GM18867 (cell line): ENCODE results near the gene KRTAP5-3.

Experiments
- ATAC-seq: cut with Tn5 transposase; IDR thresholded peaks from one replicate; pipeline ENCODE4 v1.9.1; 2021; ENCODE audit warnings: mild to moderate bottlenecking, moderate library complexity; ENCODE audit not compliant: unreplicated experiment

The KRTAP5-3 gene

GRCh38 chr11:1643146-1643690, 35.0 kb upstream of the KRTAP5-3 start:
- no peak for ATAC-seq

- no peak for ATAC-seq
Observed at GRCh38 chr11:1642288-1643145, 34.3 kb upstream of the KRTAP5-3 start.

DNA sequence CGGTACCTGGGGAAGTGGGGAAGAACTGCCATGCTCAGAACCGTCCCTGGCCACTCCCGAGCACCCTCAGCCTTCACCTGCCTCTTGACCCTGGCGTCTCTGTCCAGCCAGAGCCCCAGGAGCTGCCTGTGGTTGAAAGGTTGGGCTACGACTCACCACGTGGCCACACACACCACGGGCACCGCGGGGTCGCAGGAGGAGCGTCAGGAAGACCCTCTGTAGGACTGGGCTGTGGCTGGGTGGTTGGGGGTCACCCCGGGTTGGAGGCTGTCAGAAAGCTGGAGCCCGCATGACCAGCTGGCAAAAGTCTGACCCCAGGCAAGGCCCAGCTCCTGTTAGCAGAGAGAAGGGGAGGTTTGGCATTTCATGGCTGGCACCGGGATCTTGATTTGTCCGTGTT, 32.8 kb upstream of the KRTAP5-3 start:
- ATAC-seq: no peak

DNA sequence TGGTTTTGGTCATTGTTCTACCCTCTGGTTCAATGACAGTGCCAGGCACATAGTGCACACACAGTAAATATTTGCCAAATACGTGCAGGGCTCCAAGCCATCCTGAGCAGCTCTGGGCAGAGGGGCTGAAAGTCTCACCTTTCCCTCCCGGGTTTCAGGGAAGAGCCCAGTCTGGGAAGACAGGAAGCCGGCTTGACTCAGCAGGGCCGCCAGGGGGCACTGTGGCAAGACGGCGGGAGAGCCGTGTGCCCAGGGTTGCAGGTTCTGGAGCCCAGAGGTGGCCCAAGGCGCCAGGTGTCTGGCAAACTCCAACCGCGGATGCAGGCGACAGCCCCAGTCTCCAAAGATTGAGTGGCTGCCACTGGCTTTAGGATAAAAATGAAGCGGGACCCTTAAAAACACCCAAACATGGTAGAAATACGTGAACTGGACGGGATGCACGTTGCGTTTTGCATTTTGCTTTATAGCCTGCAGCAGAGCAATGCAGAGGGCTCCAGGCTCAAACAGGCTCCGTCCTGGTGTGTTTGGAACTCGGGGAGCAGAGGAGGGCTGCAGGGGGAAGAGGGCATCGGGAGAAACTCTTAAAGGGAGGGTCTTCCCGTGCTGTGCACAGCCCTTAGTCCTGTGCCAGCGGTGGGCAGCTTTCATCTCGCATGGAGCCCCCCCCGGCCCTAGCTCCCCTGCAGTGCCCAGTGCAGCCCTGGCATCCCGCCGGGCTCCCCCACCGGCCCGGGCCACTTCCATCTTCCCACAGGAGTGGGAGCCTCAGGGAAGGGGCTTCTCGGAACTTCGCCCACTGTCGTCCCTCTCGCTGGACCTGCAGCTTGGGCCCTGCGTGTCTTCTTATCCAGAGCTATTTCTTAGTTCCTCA, 32.0 kb upstream of the KRTAP5-3 start:
- ATAC-seq: no peak

GRCh38 chr11:1639666-1640065, 31.4 kb upstream of the KRTAP5-3 start:
- no peak for ATAC-seq

DNA sequence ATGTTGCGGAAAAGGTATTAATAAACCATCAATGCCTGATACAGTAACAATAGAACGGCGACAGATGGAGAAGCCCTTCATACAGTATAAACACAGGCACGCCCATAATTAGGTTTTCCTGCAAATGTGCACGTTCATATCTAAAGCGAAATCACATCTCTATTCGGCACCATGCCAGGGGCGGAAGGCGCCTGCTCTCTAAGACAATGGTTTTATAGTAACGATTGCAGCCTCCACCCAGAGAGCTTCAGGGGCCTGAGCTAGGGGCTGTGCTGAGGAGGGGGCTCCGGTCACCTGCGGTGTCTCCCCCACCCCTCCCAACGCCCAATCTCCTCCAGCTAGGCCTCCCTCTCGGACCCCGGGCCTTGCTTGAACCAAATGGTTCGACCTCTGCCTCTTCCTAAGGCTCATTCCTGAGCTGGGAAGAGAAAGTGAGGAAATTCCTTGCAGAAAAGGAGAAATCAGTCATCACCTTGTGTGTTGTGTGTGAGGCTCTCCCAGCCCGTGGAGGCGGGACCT, 30.9 kb upstream of the KRTAP5-3 start:
- ATAC-seq: no peak

DNA sequence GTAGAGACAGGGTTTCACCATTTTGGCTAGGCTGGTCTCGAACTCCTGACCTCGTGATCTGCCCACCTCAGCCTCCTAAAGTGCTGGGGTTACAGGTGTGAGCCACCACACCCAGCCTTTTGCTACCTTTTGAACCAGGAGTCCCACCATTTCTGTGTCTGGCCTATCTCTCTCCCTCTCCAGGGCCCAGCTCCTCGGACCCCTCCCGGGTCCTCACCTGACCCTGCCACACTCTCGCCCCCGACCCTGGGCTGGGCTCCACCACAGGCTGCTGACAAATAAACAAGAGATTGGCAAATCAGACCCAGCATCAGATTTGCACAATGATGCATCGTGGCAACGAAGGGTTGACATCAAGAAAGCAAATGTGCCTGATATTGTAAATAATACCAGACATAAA, 30.1 kb upstream of the KRTAP5-3 start:
- no peak for ATAC-seq

DNA sequence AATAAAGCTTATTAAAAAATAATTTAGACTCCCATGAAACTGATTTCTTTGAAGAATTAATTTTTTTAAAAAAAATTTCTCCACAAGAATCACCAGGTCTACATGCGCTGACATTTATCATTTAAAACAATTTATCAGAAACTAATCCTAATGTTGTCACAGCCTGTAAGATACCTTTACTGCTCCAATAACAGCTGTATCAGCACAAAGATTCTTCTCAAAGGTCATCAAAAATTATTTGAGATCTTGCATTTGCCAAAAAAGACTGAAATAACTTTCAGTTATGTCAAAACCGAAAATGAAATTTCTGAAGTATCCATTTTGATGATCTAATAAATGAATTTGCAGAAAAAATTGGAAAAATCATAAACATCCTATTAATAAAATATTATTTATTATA, 29.4 kb upstream of the KRTAP5-3 start:
- ATAC-seq: no peak

DNA sequence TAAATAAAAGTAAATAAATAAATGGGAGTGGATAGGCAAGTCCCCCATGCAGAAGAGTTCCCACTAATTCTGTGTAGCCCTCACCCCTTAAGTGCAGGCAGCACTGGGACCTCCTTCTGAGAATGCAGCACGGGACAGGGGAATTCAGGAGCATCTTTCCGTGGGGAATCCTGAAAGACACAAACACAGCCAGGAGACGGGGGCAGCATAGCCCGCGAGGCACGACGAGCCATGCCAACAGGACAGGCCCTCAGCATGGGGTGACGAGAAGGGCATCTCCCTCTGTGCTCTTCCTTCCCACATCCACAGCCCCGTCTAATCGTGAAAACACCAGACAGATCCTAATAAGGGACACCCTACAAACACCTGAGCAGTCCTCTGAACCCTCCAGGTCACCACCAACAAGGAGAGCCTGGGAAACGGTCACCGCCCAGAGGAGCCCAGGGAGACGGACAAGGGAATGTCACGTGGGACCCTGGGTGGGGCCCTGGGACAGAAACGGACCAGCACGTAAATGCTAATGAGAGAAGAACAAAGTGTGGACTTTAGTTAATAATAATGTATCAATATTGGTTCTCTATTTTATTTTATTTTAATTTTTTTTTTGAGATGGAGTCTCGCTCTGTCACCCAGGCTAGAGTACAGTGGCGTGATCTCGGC, 28.2 kb upstream of the KRTAP5-3 start:
- ATAC-seq: no peak

GRCh38 chr11:1633864-1634263, 25.6 kb upstream of the KRTAP5-3 start:
- ATAC-seq: no peak

- no peak for ATAC-seq
Observed at GRCh38 chr11:1632053-1632714, 23.9 kb upstream of the KRTAP5-3 start.

- no peak for ATAC-seq
Observed at GRCh38 chr11:1631066-1631568, 22.9 kb upstream of the KRTAP5-3 start.

DNA sequence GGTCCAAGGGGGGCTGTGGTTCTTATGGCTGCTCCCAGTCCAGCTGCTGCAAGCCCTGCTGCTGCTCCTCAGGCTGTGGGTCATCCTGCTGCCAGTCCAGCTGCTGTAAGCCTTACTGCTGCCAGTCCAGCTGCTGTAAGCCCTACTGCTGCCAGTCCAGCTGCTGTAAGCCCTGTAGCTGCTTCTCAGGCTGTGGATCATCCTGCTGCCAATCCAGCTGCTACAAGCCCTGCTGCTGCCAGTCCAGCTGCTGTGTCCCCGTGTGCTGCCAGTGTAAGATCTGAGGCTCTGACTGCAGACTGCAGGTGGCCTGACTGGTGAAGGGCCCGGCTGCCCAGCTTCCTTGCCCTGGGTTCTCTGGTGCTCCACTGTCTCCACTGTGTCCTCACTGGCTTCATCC, 22.0 kb upstream of the KRTAP5-3 start:
- no peak for ATAC-seq

DNA sequence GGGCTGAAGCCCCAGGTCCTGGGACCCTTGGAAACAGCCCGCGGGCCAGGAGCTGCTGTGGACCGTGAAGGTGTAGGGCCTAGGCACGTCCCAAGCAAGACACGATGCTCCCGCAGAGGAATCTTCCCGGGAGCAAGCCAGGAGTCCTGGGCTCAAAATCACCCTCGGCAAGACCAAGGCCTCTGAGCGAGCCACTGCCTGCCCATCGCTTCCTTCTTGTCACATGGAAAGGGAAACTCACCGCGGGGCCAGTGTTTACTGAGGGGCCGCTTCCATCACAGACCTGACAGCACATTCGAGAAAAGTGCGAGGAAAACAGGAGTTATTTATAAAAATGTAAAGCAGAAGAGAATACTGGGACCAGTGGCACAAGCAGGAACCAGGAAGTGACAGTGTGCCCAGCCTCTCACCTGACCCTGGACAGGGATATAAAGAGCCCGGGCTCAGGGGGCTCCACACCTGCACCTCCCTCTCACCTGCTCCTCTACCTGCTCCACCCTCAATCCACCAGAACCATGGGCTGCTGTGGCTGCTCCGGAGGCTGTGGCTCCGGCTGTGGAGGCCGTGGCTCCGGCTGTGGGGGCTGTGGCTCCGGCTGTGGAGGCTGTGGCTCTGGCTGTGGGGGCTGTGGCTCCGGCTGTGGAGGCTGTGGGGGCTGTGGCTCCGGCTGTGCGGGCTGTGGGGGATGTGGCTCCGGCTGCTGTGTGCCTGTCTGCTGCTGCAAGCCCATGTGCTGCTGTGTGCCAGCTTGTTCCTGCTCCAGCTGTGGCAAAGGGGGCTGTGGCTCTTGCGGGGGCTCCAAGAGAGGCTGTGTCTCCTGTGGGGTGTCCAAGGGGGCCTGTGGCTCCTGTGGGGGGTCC, 21.3 kb upstream of the KRTAP5-3 start, which contains the start of gene KRTAP5-5:
KRTAP5-5 (plus strand) TSS at position 450 of the 860 bp plus-strand sequence; CDS start at position 516, 66 bp downstream.
- no peak for ATAC-seq

DNA sequence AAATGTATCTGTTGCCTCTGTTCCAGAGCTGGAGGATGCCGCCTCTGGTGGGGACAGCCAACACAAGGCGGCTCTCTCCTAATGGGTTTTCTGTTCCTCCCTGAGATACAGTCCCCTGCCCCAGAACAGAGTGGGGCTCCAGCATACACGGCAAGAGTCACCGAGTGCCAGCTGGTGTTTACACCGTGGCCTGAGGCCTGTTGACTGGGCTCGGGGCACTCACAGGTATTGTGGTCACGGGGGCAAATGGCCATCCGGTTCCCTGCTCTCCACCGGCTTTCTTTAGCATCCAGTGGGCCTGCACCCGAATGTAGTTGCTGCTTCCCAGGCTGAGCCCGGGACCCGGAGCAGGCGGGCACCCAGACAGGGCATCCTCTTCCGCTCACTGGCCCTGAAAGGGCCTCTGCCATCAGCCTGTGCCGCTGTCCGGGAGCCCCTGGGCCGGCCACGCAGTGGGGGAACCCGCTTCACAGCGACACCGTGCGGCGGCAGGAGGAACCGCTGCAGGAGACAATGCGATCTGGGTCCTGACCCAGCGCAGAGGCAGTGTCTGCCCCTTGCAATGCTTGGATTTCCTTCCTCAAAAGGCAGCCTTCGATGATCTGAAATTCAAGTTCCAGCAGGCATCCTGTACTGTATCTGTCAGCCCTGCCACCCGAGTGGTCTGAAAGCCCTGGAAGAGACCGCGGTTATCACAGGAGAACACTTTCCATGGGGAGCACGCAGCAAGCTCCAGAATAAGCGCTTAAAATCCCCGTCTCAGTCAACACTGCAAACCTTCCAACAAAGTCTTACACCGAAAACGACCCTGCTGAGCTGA, 20.5 kb upstream of the KRTAP5-3 start:
- ATAC-seq: no peak

DNA sequence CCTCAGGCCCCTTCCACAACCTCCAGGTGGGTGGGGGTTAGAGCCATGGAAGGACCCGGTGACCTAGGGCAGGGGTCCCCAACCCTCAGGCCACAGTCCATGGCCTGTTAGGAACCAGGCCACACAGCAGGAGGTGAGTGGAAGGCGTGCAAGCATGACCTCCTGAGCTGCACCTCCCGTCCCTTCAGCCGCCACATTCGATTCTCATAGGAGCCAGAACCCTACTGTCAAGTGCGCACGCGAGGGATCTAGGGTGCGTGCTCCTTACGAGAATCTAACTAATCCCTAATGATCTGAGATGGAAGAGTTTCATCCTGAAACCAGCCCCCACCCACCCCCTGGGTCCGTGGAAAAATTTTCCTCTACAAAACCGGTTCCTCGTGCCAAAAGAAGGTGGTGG, 17.3 kb upstream of the KRTAP5-3 start:
- no peak for ATAC-seq

GRCh38 chr11:1624621-1625020, 16.4 kb upstream of the KRTAP5-3 start:
- no peak for ATAC-seq

GRCh38 chr11:1623716-1624115, 15.5 kb upstream of the KRTAP5-3 start:
- ATAC-seq: no peak
